Measurements from ENCODE around the gene ERC2. TPM values are rescaled to one million over a fixed set of nuclear protein-coding genes. Genes with fewer than 3 reads are reported as not detected.

ERC2 gene
- total and polyA plus RNA-seq, 9 donors = 0.52 to 2.0 (median 0.82) TPM

- Histone ChIP-seq H3K4me1 (ENCODE audit: control insufficient read depth, insufficient read depth, low read length) (peaks cover 4% of the 10 kb centered on the region), H3K27me3 (ENCODE audit: control insufficient read depth, insufficient read depth, low read length) (no peaks in the 10 kb centered on the region), H3K36me3 (ENCODE audit: control insufficient read depth, insufficient read depth, low read length) (no peaks in the 10 kb centered on the region), H3K4me3 (ENCODE audit: low read length) (no peak overlapping the region), H3K9me3 (replicated peaks; ENCODE audit: control insufficient read depth, low read depth, low read length) (no peaks in the 10 kb centered on the region), H3K27ac (ENCODE audit: low read length) (no peak overlapping the region)
- DNase-seq = no peak
These were observed 403.6 kb downstream of the ERC2 start for GRCh38 chr3:56064684-56065083.

- no peak for DNase-seq
- Histone ChIP-seq H3K27me3 (ENCODE audit: control insufficient read depth, insufficient read depth, low read length) (no peaks in the 10 kb centered on the region), H3K27ac (ENCODE audit: low read length) (no peak overlapping the region), H3K36me3 (ENCODE audit: control insufficient read depth, insufficient read depth, low read length) (no peaks in the 10 kb centered on the region), H3K4me1 (ENCODE audit: control insufficient read depth, insufficient read depth, low read length) (peaks cover 4% of the 10 kb centered on the region), H3K4me3 (ENCODE audit: low read length) (no peak overlapping the region), H3K9me3 (replicated peaks; ENCODE audit: control insufficient read depth, low read depth, low read length) (no peaks in the 10 kb centered on the region)
- no CpG with 5 or more reads among the region's 2 CpGs for WGBS (ENCODE audit: insufficient coverage)
These were observed 407.0 kb downstream of the ERC2 start for GRCh38 chr3:56061279-56061626.

DNA sequence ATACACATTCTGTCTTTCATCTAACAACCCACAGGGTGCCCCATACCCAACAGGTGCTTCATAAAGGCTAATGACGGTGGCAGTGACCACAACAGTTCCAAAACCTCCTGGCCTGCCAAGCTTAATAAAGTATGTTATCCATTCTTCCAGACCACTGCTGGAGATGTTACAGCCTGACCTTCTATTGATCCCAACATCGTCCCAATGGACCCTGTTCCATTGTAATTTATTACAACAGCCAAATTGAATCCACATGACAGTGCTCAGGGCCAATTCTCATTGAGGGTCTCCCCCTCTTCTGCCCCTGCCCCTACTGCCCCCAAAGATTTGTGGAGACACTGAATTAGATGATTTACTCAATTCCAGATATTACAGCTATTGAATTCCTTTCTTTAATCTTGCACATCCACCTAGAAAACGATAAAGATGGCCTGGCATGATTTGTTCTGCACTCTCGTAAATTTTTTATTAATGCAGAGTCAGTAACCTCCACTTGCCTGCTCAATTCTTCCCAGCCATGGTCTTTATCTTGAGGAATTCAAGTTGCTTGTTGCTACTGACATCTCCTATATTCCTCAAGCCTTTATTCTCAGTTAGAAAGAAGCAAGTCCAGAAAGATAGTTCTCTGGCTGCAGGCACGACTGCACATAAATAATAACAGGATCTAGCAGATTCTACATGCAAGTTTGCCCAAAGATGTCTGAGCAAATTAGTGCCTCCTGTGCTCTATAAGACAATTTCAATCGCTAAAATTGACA, 407.6 kb downstream of the ERC2 start:
- Histone ChIP-seq H3K4me1 (ENCODE audit: control insufficient read depth, insufficient read depth, low read length) (peaks cover 4% of the 10 kb centered on the region), H3K27me3 (ENCODE audit: control insufficient read depth, insufficient read depth, low read length) (no peaks in the 10 kb centered on the region), H3K9me3 (replicated peaks; ENCODE audit: control insufficient read depth, low read depth, low read length) (no peaks in the 10 kb centered on the region), H3K36me3 (ENCODE audit: control insufficient read depth, insufficient read depth, low read length) (no peaks in the 10 kb centered on the region), H3K27ac (ENCODE audit: low read length) (no peak overlapping the region), H3K4me3 (ENCODE audit: low read length) (no peak overlapping the region)
- peak; percentile 42 for DNase-seq
- 41% methylated on average over 6 of the region's 6 CpGs for WGBS (ENCODE audit: insufficient coverage)

- whole genome bisulfite sequencing (ENCODE audit: insufficient coverage) = no CpG with 5 or more reads among the region's 1 CpG
- Histone ChIP-seq H3K4me3 (ENCODE audit: low read length) (no peak overlapping the region), H3K27me3 (ENCODE audit: control insufficient read depth, insufficient read depth, low read length) (no peaks in the 10 kb centered on the region), H3K27ac (ENCODE audit: low read length) (no peak overlapping the region), H3K36me3 (ENCODE audit: control insufficient read depth, insufficient read depth, low read length) (no peaks in the 10 kb centered on the region), H3K4me1 (ENCODE audit: control insufficient read depth, insufficient read depth, low read length) (peaks cover 7% of the 10 kb centered on the region), H3K9me3 (replicated peaks; ENCODE audit: control insufficient read depth, low read depth, low read length) (no peaks in the 10 kb centered on the region)
- peak; percentile 83 for DNase-seq
These were observed 408.5 kb downstream of the ERC2 start for GRCh38 chr3:56059731-56060130.

DNA sequence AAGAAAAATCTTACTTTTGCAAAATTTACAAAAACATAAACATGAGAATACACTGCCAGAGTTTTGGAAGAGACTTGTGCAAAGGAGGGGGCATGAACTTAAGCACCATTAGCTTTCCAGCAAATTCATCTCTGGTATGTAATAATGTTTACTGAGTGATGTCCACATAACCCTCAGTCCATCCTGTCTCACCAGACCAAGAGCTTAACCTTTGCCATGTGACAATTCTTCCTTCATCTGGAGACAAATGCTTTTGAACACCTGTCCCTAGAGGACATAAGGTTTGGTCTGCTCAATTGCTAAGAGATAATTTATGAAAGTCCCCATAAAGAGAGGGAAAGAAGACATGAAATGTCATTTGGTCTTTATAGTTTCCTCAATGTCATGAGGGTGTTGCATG, 412.3 kb downstream of the ERC2 start:
- H3K36me3 ChIP-seq (ENCODE audit: control insufficient read depth, insufficient read depth, low read length) = no peaks in the 10 kb centered on the region
- H3K4me3 ChIP-seq (ENCODE audit: low read length) = no peak overlapping the region
- DNase-seq = peak; percentile 58
- no peaks in the 10 kb centered on the region for H3K9me3 ChIP-seq (replicated peaks; ENCODE audit: control insufficient read depth, low read depth, low read length)
- H3K4me1 ChIP-seq (ENCODE audit: control insufficient read depth, insufficient read depth, low read length) = peaks cover 10% of the 10 kb centered on the region
- peak overlapping the region; percentile 15 for H3K27ac ChIP-seq (ENCODE audit: low read length)
- no peaks in the 10 kb centered on the region for H3K27me3 ChIP-seq (ENCODE audit: control insufficient read depth, insufficient read depth, low read length)

- Histone ChIP-seq H3K4me3 (ENCODE audit: low read length) (no peak overlapping the region), H3K27ac (ENCODE audit: low read length) (peak overlapping the region; percentile 75), H3K4me1 (ENCODE audit: control insufficient read depth, insufficient read depth, low read length) (peaks cover 9% of the 10 kb centered on the region), H3K36me3 (ENCODE audit: control insufficient read depth, insufficient read depth, low read length) (no peaks in the 10 kb centered on the region), H3K27me3 (ENCODE audit: control insufficient read depth, insufficient read depth, low read length) (no peaks in the 10 kb centered on the region), H3K9me3 (replicated peaks; ENCODE audit: control insufficient read depth, low read depth, low read length) (no peaks in the 10 kb centered on the region)
- 31% methylated on average over 2 of the region's 4 CpGs for WGBS (ENCODE audit: insufficient coverage)
- peak; percentile 84 for DNase-seq
These were observed 412.7 kb downstream of the ERC2 start for GRCh38 chr3:56055546-56055945.

DNA sequence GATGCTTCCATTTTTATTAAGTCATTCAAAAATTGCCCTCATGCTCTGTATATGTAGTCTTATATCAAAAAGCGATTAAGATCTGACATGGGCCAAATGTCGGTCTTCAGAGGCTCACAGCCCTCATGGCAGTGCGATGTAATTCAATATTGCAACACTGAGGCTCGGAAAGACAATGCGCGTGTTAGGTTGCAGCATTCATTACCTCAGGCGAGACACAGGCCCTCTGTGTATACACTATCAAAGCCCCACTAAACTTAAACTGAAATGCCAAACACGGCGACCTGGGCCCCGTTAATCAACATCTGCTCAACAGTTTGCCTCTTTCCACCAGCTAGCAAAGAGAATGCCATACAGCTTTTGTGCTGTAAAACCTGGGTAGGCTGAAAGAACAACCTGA, 413.4 kb downstream of the ERC2 start:
- H3K36me3 ChIP-seq (ENCODE audit: control insufficient read depth, insufficient read depth, low read length) = no peaks in the 10 kb centered on the region
- no peak overlapping the region for H3K4me3 ChIP-seq (ENCODE audit: low read length)
- DNase-seq = peak; percentile 41
- no peaks in the 10 kb centered on the region for H3K27me3 ChIP-seq (ENCODE audit: control insufficient read depth, insufficient read depth, low read length)
- 40% methylated on average over 4 of the region's 10 CpGs for WGBS (ENCODE audit: insufficient coverage)
- no peaks in the 10 kb centered on the region for H3K9me3 ChIP-seq (replicated peaks; ENCODE audit: control insufficient read depth, low read depth, low read length)
- peak overlapping the region; percentile 75 for H3K27ac ChIP-seq (ENCODE audit: low read length)
- peaks cover 8% of the 10 kb centered on the region for H3K4me1 ChIP-seq (ENCODE audit: control insufficient read depth, insufficient read depth, low read length)

GRCh38 chr3:56053727-56054126, 414.5 kb downstream of the ERC2 start:
- DNase-seq = no peak

GRCh38 chr3:56052188-56052587, 416.1 kb downstream of the ERC2 start:
- peaks cover 8% of the 10 kb centered on the region for H3K4me1 ChIP-seq (ENCODE audit: control insufficient read depth, insufficient read depth, low read length)
- DNase-seq = peak; percentile 77

More at GRCh38 chr3:56053727-56054126, 414.5 kb downstream of the ERC2 start:
- no peaks in the 10 kb centered on the region for H3K9me3 ChIP-seq (replicated peaks; ENCODE audit: control insufficient read depth, low read depth, low read length)
- H3K4me1 ChIP-seq (ENCODE audit: control insufficient read depth, insufficient read depth, low read length) = peaks cover 8% of the 10 kb centered on the region
- H3K36me3 ChIP-seq (ENCODE audit: control insufficient read depth, insufficient read depth, low read length) = no peaks in the 10 kb centered on the region
- H3K27ac ChIP-seq (ENCODE audit: low read length) = no peak overlapping the region
- 31% methylated on average over 2 of the region's 3 CpGs for WGBS (ENCODE audit: insufficient coverage)
- H3K27me3 ChIP-seq (ENCODE audit: control insufficient read depth, insufficient read depth, low read length) = no peaks in the 10 kb centered on the region
- H3K4me3 ChIP-seq (ENCODE audit: low read length) = no peak overlapping the region

GRCh38 chr3:56051052-56051451, 417.2 kb downstream of the ERC2 start:
- H3K9me3 ChIP-seq (replicated peaks; ENCODE audit: control insufficient read depth, low read depth, low read length) = no peaks in the 10 kb centered on the region
- H3K36me3 ChIP-seq (ENCODE audit: control insufficient read depth, insufficient read depth, low read length) = no peaks in the 10 kb centered on the region
- H3K27me3 ChIP-seq (ENCODE audit: control insufficient read depth, insufficient read depth, low read length) = no peaks in the 10 kb centered on the region
- peaks cover 8% of the 10 kb centered on the region for H3K4me1 ChIP-seq (ENCODE audit: control insufficient read depth, insufficient read depth, low read length)
- H3K4me3 ChIP-seq (ENCODE audit: low read length) = no peak overlapping the region
- DNase-seq = peak; percentile 69
- H3K27ac ChIP-seq (ENCODE audit: low read length) = peak overlapping the region; percentile 37

More at GRCh38 chr3:56052188-56052587, 416.1 kb downstream of the ERC2 start:
- H3K9me3 ChIP-seq (replicated peaks; ENCODE audit: control insufficient read depth, low read depth, low read length) = no peaks in the 10 kb centered on the region
- H3K4me3 ChIP-seq (ENCODE audit: low read length) = no peak overlapping the region
- H3K27ac ChIP-seq (ENCODE audit: low read length) = peak overlapping the region; percentile 62
- H3K36me3 ChIP-seq (ENCODE audit: control insufficient read depth, insufficient read depth, low read length) = no peaks in the 10 kb centered on the region
- H3K27me3 ChIP-seq (ENCODE audit: control insufficient read depth, insufficient read depth, low read length) = no peaks in the 10 kb centered on the region
- no CpG with 5 or more reads among the region's 4 CpGs for WGBS (ENCODE audit: insufficient coverage)

- H3K4me1 ChIP-seq (ENCODE audit: control insufficient read depth, insufficient read depth, low read length) = peaks cover 4% of the 10 kb centered on the region
- H3K36me3 ChIP-seq (ENCODE audit: control insufficient read depth, insufficient read depth, low read length) = no peaks in the 10 kb centered on the region
- 75% methylated on average over 3 of the region's 4 CpGs for WGBS (ENCODE audit: insufficient coverage)
- no peaks in the 10 kb centered on the region for H3K27me3 ChIP-seq (ENCODE audit: control insufficient read depth, insufficient read depth, low read length)
- no peak overlapping the region for H3K4me3 ChIP-seq (ENCODE audit: low read length)
- no peak overlapping the region for H3K27ac ChIP-seq (ENCODE audit: low read length)
- no peak for DNase-seq
- H3K9me3 ChIP-seq (replicated peaks; ENCODE audit: control insufficient read depth, low read depth, low read length) = no peaks in the 10 kb centered on the region
These were observed 419.3 kb downstream of the ERC2 start for GRCh38 chr3:56048946-56049345.

All from muscle of leg (tissue), 11 donors.